ENCODE data around the gene RET.

RET gene

GRCh38 chr10:43125881-43126731, 49.2 kb downstream of the RET start:
- no peak for DNase-seq (ENCODE audit: low read depth, low spot score)
- H3K4me3 ChIP-seq (ENCODE audit: low read length): no peak overlapping the region

GRCh38 chr10:43126759-43127424, 50.0 kb downstream of the RET start:
- no peak overlapping the region for H3K4me3 ChIP-seq (ENCODE audit: low read length)
- DNase-seq (ENCODE audit: low read depth, low spot score): no peak

GRCh38 chr10:43127442-43127841, 50.6 kb downstream of the RET start:
- H3K4me3 ChIP-seq (ENCODE audit: low read length): no peak overlapping the region
- no peak for DNase-seq (ENCODE audit: low read depth, low spot score)

GRCh38 chr10:43128331-43128730, 51.5 kb downstream of the RET start:
- no peak overlapping the region for H3K4me3 ChIP-seq (ENCODE audit: low read length)
- DNase-seq (ENCODE audit: low read depth, low spot score): no peak

GRCh38 chr10:43128958-43129706, 52.3 kb downstream of the RET start:
- no peak for DNase-seq (ENCODE audit: low read depth, low spot score)
- no peak overlapping the region for H3K4me3 ChIP-seq (ENCODE audit: low read length)

GRCh38 chr10:43130770-43131171, 53.9 kb downstream of the RET start:
- no peak overlapping the region for H3K4me3 ChIP-seq (ENCODE audit: low read length)
- DNase-seq (ENCODE audit: low read depth, low spot score): no peak

GRCh38 chr10:43131256-43131655, 54.4 kb downstream of the RET start:
- no peak overlapping the region for H3K4me3 ChIP-seq (ENCODE audit: low read length)
- DNase-seq (ENCODE audit: low read depth, low spot score): no peak

GRCh38 chr10:43131906-43132305, 55.0 kb downstream of the RET start:
- no peak overlapping the region for H3K4me3 ChIP-seq (ENCODE audit: low read length)
- no peak for DNase-seq (ENCODE audit: low read depth, low spot score)

GRCh38 chr10:43132867-43133787, 56.3 kb downstream of the RET start:
- DNase-seq (ENCODE audit: low read depth, low spot score): no peak

GRCh38 chr10:43134126-43134905, 57.4 kb downstream of the RET start:
- peak; percentile 60 for DNase-seq (ENCODE audit: low read depth, low spot score)
- no peak overlapping the region for H3K4me3 ChIP-seq (ENCODE audit: low read length)

More at GRCh38 chr10:43132867-43133787, 56.3 kb downstream of the RET start:
- no peak overlapping the region for H3K4me3 ChIP-seq (ENCODE audit: low read length)

GRCh38 chr10:43135064-43135463, 58.2 kb downstream of the RET start:
- H3K4me3 ChIP-seq (ENCODE audit: low read length): no peak overlapping the region
- DNase-seq (ENCODE audit: low read depth, low spot score): no peak

- no peak overlapping the region for H3K4me3 ChIP-seq (ENCODE audit: low read length)
- no peak for DNase-seq (ENCODE audit: low read depth, low spot score)
These were observed 58.8 kb downstream of the RET start for GRCh38 chr10:43135656-43136055.

GRCh38 chr10:43136432-43136831, 59.6 kb downstream of the RET start:
- no peak for DNase-seq (ENCODE audit: low read depth, low spot score)
- H3K4me3 ChIP-seq (ENCODE audit: low read length): no peak overlapping the region

- DNase-seq (ENCODE audit: low read depth, low spot score): no peak
- H3K4me3 ChIP-seq (ENCODE audit: low read length): peak overlapping the region; percentile 84
These were observed 60.3 kb downstream of the RET start for GRCh38 chr10:43136995-43137716.

GRCh38 chr10:43137717-43138020, 60.8 kb downstream of the RET start:
- H3K4me3 ChIP-seq (ENCODE audit: low read length): peak overlapping the region; percentile 84
- DNase-seq (ENCODE audit: low read depth, low spot score): no peak

GRCh38 chr10:43138021-43138756, 61.3 kb downstream of the RET start, which contains the start of gene CSGALNACT2:
CSGALNACT2 (plus strand) TSS chr10:43138445; CDS start chr10:43155150, 16,705 bp downstream.
- H3K4me3 ChIP-seq (ENCODE audit: low read length): peak within 1 kb of the TSS; percentile 84

GRCh38 chr10:43138757-43139241, 61.9 kb downstream of the RET start:
- DNase-seq (ENCODE audit: low read depth, low spot score): peak; percentile 61
- H3K4me3 ChIP-seq (ENCODE audit: low read length): peak overlapping the region; percentile 83

More at GRCh38 chr10:43138021-43138756, 61.3 kb downstream of the RET start, which contains the start of gene CSGALNACT2:
- peak; percentile 79 for DNase-seq (ENCODE audit: low read depth, low spot score)

Data from Jurkat, Clone E6-1 (cell line).